HepG2 (cell line): Measurements from ENCODE around the gene FUT6. TPM values are rescaled to one million over a fixed set of nuclear protein-coding genes. Genes with fewer than 3 reads are reported as not detected.

Source experiments
- BCLAF1 ChIP-seq: fragments of 450-650 bp; IDR thresholded peaks from 2 replicates; pipeline ENCODE4 v1.6.1; 2017; ENCODE audit warnings: mild to moderate bottlenecking
- DPF2 ChIP-seq: sonication (generic); formaldehyde crosslinking; IDR thresholded peaks from 2 replicates; pipeline ENCODE4 v1.4.0; 2020; ENCODE audit warnings: mild to moderate bottlenecking, low read depth, missing genetic modification reagents, borderline replicate concordance
- E2F2 ChIP-seq: sonication (generic); formaldehyde crosslinking; IDR thresholded peaks from 2 replicates; pipeline ENCODE4 v1.4.0; 2020; ENCODE audit warnings: missing genetic modification reagents, borderline replicate concordance
- FOXP1 ChIP-seq, 2 experiments: fragments of 450-650 bp in 1 of 2; IDR thresholded peaks; 2 replicates each; pipeline ENCODE4 v1.6.1; 2017 to 2018; ENCODE audit warnings: antibody characterized with exemption in 1 of 2
- HOXA7 ChIP-seq: sonication (generic); formaldehyde crosslinking; IDR thresholded peaks from 2 replicates; pipeline ENCODE4 v1.8.1; 2022; ENCODE audit warnings: mild to moderate bottlenecking, missing genetic modification reagents, moderate library complexity
- JUN ChIP-seq: sonication (generic); formaldehyde crosslinking; IDR thresholded peaks from 2 replicates; pipeline ENCODE4 v1.4.0; 2020; ENCODE audit warnings: mild to moderate bottlenecking, missing genetic modification reagents
- JUND ChIP-seq: sonication (generic); formaldehyde crosslinking; IDR thresholded peaks from 2 replicates; pipeline ENCODE4 v1.8.0; 2022; ENCODE audit warnings: mild to moderate bottlenecking, missing genetic modification reagents
- NFIB ChIP-seq: sonication (generic); formaldehyde crosslinking; IDR thresholded peaks from 2 replicates; pipeline ENCODE4 v1.9.0; 2021; ENCODE audit warnings: missing genetic modification reagents, mild to moderate bottlenecking, borderline replicate concordance
- PREB ChIP-seq: sonication (generic); formaldehyde crosslinking; IDR thresholded peaks from 2 replicates; pipeline ENCODE4 v1.4.0; 2020; ENCODE audit warnings: missing genetic modification reagents
- SCMH1 ChIP-seq: sonication (generic); formaldehyde crosslinking; IDR thresholded peaks from 2 replicates; pipeline ENCODE4 v1.9.0; 2021; ENCODE audit warnings: missing genetic modification reagents, mild to moderate bottlenecking, borderline replicate concordance
- SSRP1 ChIP-seq: IDR thresholded peaks from 2 replicates; pipeline ENCODE4 v1.6.1; 2016; ENCODE audit warnings: control low read depth
- TFDP1 ChIP-seq: IDR thresholded peaks from 2 replicates; pipeline ENCODE4 v1.6.1; 2016; ENCODE audit warnings: missing compliant biosample characterization, missing genetic modification reagents, borderline replicate concordance
- ZBTB7B ChIP-seq: sonication (generic); formaldehyde crosslinking; IDR thresholded peaks from 2 replicates; pipeline ENCODE4 v1.4.0; 2020; ENCODE audit warnings: missing genetic modification reagents
- ZFYVE20 ChIP-seq: sonication (generic); formaldehyde crosslinking; IDR thresholded peaks from 2 replicates; pipeline ENCODE4 v1.8.0; 2023; ENCODE audit warnings: low read depth, mild to moderate bottlenecking, moderate library complexity, missing genetic modification reagents, borderline replicate concordance
- ZKSCAN8 ChIP-seq: IDR thresholded peaks from 2 replicates; pipeline ENCODE4 v1.6.1; 2016; ENCODE audit warnings: borderline replicate concordance, missing genetic modification reagents, missing compliant biosample characterization
- ZNF510 ChIP-seq: sonication (generic); formaldehyde crosslinking; IDR thresholded peaks from 2 replicates; pipeline ENCODE4 v1.4.0; 2020; ENCODE audit warnings: low read depth, mild to moderate bottlenecking, missing genetic modification reagents
- ZNF598 ChIP-seq: sonication (generic); formaldehyde crosslinking; IDR thresholded peaks from 2 replicates; pipeline ENCODE4 v1.5.1; 2020; ENCODE audit warnings: mild to moderate bottlenecking, missing genetic modification reagents, borderline replicate concordance
- ZNF770 ChIP-seq: sonication (generic); formaldehyde crosslinking; IDR thresholded peaks from 2 replicates; pipeline ENCODE4 v1.5.0; 2020; ENCODE audit warnings: mild to moderate bottlenecking, missing genetic modification reagents
- ZNF776 ChIP-seq: sonication (generic); formaldehyde crosslinking; IDR thresholded peaks from 2 replicates; pipeline ENCODE4 v1.4.0; 2020; ENCODE audit warnings: mild to moderate bottlenecking, missing genetic modification reagents
- polyA plus RNA-seq, 8 experiments: library from polyadenylated mRNA; depleted of rRNA in 3 of 8; stranded (reverse) in 7 of 8; unstranded in 1 of 8; fragments of >200 nt; fragmentation: Illumina TruSeq in 4 of 8; extraction: Trizol in 4 of 8; gene quantifications; 2 replicates each; pipeline versions ENCODE4 v1.2.1 to v1.2.3, GENCODE V29; 2011 to 2016; ENCODE audit warnings: low read depth in 4 of 8, missing spikeins in 1 of 8, mixed read lengths in 1 of 8; ENCODE audit not compliant: insufficient read depth in 1 of 8
- total RNA-seq, 5 experiments: library from RNA; depleted of rRNA; stranded (reverse); fragments of >200 nt; fragmentation: Illumina TruSeq; extraction: Trizol; gene quantifications; 2 replicates each; pipeline ENCODE4 v1.2.3, GENCODE V29; 2016; ENCODE audit warnings: low read depth in 1 of 5

Gene FUT6
- total and polyA plus RNA-seq, 2 of the 13 experiments (the other 11 are each of a cell fraction or from before 2014, with no cell fraction given), result 8.2 to 27.7 TPM

- TF ChIP-seq SCMH1 (no peak), PREB (CRISPR knock-in tag) (no peak), ZFYVE20 (CRISPR knock-in tag) (0 out of 2 replicates have a peak, but pooled peaks have one; percentile 63), BCLAF1 (no peak), ZNF510 (peak; percentile 81; the same call in 1 of the 2 replicates), SSRP1 (CRISPR knock-in tag) (no peak; the same call in 1 of the 2 replicates), TFDP1 (peak; percentile 97), ZNF776 (peak; percentile 67; the same call in 1 of the 2 replicates), HOXA7 (no peak), JUN (CRISPR knock-in tag) (peak; percentile 67; the same call in 1 of the 2 replicates), NFIB (no peak), JUND (CRISPR knock-in tag) (no peak), E2F2 (no peak; the same call in 1 of the 2 replicates), ZNF770 (CRISPR knock-in tag) (peak; percentile 81), FOXP1 (IDR thresholded peaks at IDR 0.05) (no peak), FOXP1 (CRISPR knock-in tag; IDR thresholded peaks at IDR 0.05) (no peak), ZNF598 (CRISPR knock-in tag) (peak; percentile 85; the same call in 1 of the 2 replicates), ZBTB7B (peak; percentile 48), DPF2 (no peak), ZKSCAN8 (peak; percentile 65)
These were observed 48.7 kb downstream of the FUT6 start, which contains the start of gene DUS3L (continued) for GRCh38 chr19:5790559-5791520.
